MM.1S (cell line): ENCODE results near the gene AQP2.

Experiments used
- EZH2 ChIP-seq: fragments of 300-600 bp; sonication (generic); optimal IDR thresholded peaks from 2 replicates; pipeline ENCODE3; 2017; ENCODE audit warnings: low read depth, mild to moderate bottlenecking, antibody characterized with exemption, low read length, mixed read lengths
- EZH2phosphoT487 ChIP-seq: fragments of 300-600 bp; sonication (generic); IDR thresholded peaks from 2 replicates; pipeline ENCODE4 v1.6.1; 2018; ENCODE audit warnings: antibody characterized with exemption, low read length
- TF ChIP-seq, protein P1 (sequence below): fragments of 300-600 bp; sonication (generic); IDR thresholded peaks from 2 replicates; pipeline ENCODE4 v1.5.1; 2016; ENCODE audit warnings: antibody characterized with exemption, low read length, mixed read lengths

DNA sequence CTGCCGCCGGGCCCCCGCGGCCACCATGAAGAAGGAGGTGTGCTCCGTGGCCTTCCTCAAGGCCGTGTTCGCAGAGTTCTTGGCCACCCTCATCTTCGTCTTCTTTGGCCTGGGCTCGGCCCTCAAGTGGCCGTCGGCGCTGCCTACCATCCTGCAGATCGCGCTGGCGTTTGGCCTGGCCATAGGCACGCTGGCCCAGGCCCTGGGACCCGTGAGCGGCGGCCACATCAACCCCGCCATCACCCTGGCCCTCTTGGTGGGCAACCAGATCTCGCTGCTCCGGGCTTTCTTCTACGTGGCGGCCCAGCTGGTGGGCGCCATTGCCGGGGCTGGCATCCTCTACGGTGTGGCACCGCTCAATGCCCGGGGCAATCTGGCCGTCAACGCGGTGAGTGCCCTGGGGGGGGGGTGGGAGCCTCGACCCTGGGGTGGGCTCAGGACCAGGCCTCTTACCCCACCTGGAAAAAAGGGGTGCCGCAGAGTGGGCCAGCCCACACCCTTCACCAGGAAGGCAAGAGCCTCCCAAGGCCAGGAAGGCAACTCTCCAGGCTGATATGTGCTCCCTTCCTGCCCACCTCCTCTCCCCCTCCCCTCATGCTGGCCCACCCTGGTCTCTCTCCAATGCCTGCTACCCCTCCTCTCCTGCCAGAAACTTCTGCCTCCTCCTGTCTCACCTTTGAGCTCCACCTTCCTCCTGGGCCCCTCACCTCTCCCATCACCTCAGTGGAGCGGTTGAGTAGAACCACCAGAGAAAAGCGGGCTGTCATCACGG lies 11.6 kb downstream of the AQP2 start:
- TF ChIP-seq, protein P1, sequence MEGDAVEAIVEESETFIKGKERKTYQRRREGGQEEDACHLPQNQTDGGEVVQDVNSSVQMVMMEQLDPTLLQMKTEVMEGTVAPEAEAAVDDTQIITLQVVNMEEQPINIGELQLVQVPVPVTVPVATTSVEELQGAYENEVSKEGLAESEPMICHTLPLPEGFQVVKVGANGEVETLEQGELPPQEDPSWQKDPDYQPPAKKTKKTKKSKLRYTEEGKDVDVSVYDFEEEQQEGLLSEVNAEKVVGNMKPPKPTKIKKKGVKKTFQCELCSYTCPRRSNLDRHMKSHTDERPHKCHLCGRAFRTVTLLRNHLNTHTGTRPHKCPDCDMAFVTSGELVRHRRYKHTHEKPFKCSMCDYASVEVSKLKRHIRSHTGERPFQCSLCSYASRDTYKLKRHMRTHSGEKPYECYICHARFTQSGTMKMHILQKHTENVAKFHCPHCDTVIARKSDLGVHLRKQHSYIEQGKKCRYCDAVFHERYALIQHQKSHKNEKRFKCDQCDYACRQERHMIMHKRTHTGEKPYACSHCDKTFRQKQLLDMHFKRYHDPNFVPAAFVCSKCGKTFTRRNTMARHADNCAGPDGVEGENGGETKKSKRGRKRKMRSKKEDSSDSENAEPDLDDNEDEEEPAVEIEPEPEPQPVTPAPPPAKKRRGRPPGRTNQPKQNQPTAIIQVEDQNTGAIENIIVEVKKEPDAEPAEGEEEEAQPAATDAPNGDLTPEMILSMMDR, result no peak
- TF ChIP-seq EZH2phosphoT487, result no peak
- no peak for TF ChIP-seq EZH2
